ENCODE results near the gene BRICD5. TPM values are rescaled to one million over a fixed set of nuclear protein-coding genes. Genes with fewer than 3 reads are reported as not detected.

The BRICD5 gene
- total RNA-seq, 3 donors from 2014 or later (not counting 1 experiment from before 2014, with no cell fraction given), result 3.2 to 5.2 (median 3.6) TPM

GRCh38 chr16:2189252-2189893 lies 21.3 kb downstream of the BRICD5 start:
- 94% methylated on average over 25 of the region's 25 CpGs for WGBS (ENCODE audit: insufficient coverage)
- Mint-ChIP-seq H3K4me3 (no peak overlapping the region), H3K36me3 (no peaks in the 10 kb centered on the region), H3K4me1 (no peaks in the 10 kb centered on the region), H3K9me3 (no peaks in the 10 kb centered on the region), H3K27ac (no peak overlapping the region), H3K27me3 (ENCODE audit: low read depth in 2 of 2) (no peaks in the 10 kb centered on the region)
- no peak for TF ChIP-seq CTCF (IDR thresholded peaks at IDR 0.05)
- Histone ChIP-seq H3K4me1 (ENCODE audit: control insufficient read depth, insufficient read depth, low read length) (no peaks in the 10 kb centered on the region), H3K27ac (ENCODE audit: low read length) (no peak overlapping the region), H3K36me3 (ENCODE audit: control insufficient read depth, insufficient read depth, low read length) (no peaks in the 10 kb centered on the region), H3K4me3 (ENCODE audit: low read length) (no peak overlapping the region), H3K27me3 (ENCODE audit: control insufficient read depth, insufficient read depth, low read length) (peaks cover 5% of the 10 kb centered on the region), H3K9me3 (ENCODE audit: control insufficient read depth, insufficient read depth, low read length) (no peaks in the 10 kb centered on the region)
- no peak for ATAC-seq
- intact Hi-C loops (cut with micrococcal nuclease), result no loop called here
- DNase-seq, result no peak

- DNase-seq, result no peak
- no peaks in the 10 kb centered on the region for H3K9me3 Mint-ChIP-seq
- TF ChIP-seq CTCF (IDR thresholded peaks at IDR 0.05), result no peak
- 93% methylated on average over 8 of the region's 8 CpGs for WGBS (ENCODE audit: insufficient coverage)
- no peak overlapping the region for H3K4me3 Mint-ChIP-seq
- no peaks in the 10 kb centered on the region for H3K4me1 ChIP-seq (ENCODE audit: control insufficient read depth, insufficient read depth, low read length)
- H3K27me3 ChIP-seq (ENCODE audit: control insufficient read depth, insufficient read depth, low read length), result no peaks in the 10 kb centered on the region
- no peaks in the 10 kb centered on the region for H3K36me3 ChIP-seq (ENCODE audit: control insufficient read depth, insufficient read depth, low read length)
- no peaks in the 10 kb centered on the region for H3K27me3 Mint-ChIP-seq (ENCODE audit: low read depth in 2 of 2)
- no peaks in the 10 kb centered on the region for H3K36me3 Mint-ChIP-seq
- H3K4me1 Mint-ChIP-seq, result no peaks in the 10 kb centered on the region
- H3K4me3 ChIP-seq (ENCODE audit: low read length), result no peak overlapping the region
- no peaks in the 10 kb centered on the region for H3K9me3 ChIP-seq (ENCODE audit: control insufficient read depth, insufficient read depth, low read length)
- no peak for ATAC-seq
- H3K27ac ChIP-seq (ENCODE audit: low read length), result no peak overlapping the region
- intact Hi-C loops (cut with micrococcal nuclease), result no loop called here
- H3K27ac Mint-ChIP-seq, result no peak overlapping the region
Observed at GRCh38 chr16:2188395-2188794, 22.3 kb downstream of the BRICD5 start.

- 88% methylated on average over 17 of the region's 17 CpGs for WGBS (ENCODE audit: insufficient coverage)
- Histone ChIP-seq H3K9me3 (ENCODE audit: control insufficient read depth, insufficient read depth, low read length) (no peaks in the 10 kb centered on the region), H3K27ac (ENCODE audit: low read length) (no peak overlapping the region), H3K36me3 (ENCODE audit: control insufficient read depth, insufficient read depth, low read length) (no peaks in the 10 kb centered on the region), H3K27me3 (ENCODE audit: control insufficient read depth, insufficient read depth, low read length) (no peaks in the 10 kb centered on the region), H3K4me1 (ENCODE audit: control insufficient read depth, insufficient read depth, low read length) (no peaks in the 10 kb centered on the region), H3K4me3 (ENCODE audit: low read length) (no peak overlapping the region)
- Mint-ChIP-seq H3K9me3 (no peaks in the 10 kb centered on the region), H3K27me3 (ENCODE audit: low read depth in 2 of 2) (no peaks in the 10 kb centered on the region), H3K36me3 (no peaks in the 10 kb centered on the region), H3K27ac (no peak overlapping the region), H3K4me3 (no peak overlapping the region), H3K4me1 (peaks cover 0 to 3% of the 10 kb centered on the region in 2 donors)
- no peak for TF ChIP-seq CTCF (IDR thresholded peaks at IDR 0.05)
- no peak for DNase-seq
- intact Hi-C loops (cut with micrococcal nuclease), result no loop called here
- ATAC-seq, result no peak
Observed at GRCh38 chr16:2187212-2187611, 23.5 kb downstream of the BRICD5 start.

GRCh38 chr16:2186505-2186904 lies 24.2 kb downstream of the BRICD5 start:
- Mint-ChIP-seq H3K27ac (no peak overlapping the region), H3K9me3 (no peaks in the 10 kb centered on the region), H3K4me3 (no peak overlapping the region), H3K36me3 (no peaks in the 10 kb centered on the region), H3K4me1 (peaks cover 0 to 6% of the 10 kb centered on the region in 2 donors), H3K27me3 (ENCODE audit: low read depth in 2 of 2) (no peaks in the 10 kb centered on the region)
- Histone ChIP-seq H3K27ac (ENCODE audit: low read length) (no peak overlapping the region), H3K4me1 (ENCODE audit: control insufficient read depth, insufficient read depth, low read length) (no peaks in the 10 kb centered on the region), H3K27me3 (ENCODE audit: control insufficient read depth, insufficient read depth, low read length) (no peaks in the 10 kb centered on the region), H3K4me3 (ENCODE audit: low read length) (no peak overlapping the region), H3K9me3 (ENCODE audit: control insufficient read depth, insufficient read depth, low read length) (no peaks in the 10 kb centered on the region), H3K36me3 (ENCODE audit: control insufficient read depth, insufficient read depth, low read length) (no peaks in the 10 kb centered on the region)
- WGBS (ENCODE audit: insufficient coverage), result 93% methylated on average over 20 of the region's 20 CpGs
- no peak for TF ChIP-seq CTCF (IDR thresholded peaks at IDR 0.05)
- intact Hi-C loops (cut with micrococcal nuclease), result no loop called here
- ATAC-seq (no peak), DNase-seq (no peak)
